ENCODE data around the gene TRIP13.

Gene TRIP13

GRCh38 chr5:956941-957747 lies 64.5 kb downstream of the TRIP13 start:
- no peak for FAIRE-seq

DNA sequence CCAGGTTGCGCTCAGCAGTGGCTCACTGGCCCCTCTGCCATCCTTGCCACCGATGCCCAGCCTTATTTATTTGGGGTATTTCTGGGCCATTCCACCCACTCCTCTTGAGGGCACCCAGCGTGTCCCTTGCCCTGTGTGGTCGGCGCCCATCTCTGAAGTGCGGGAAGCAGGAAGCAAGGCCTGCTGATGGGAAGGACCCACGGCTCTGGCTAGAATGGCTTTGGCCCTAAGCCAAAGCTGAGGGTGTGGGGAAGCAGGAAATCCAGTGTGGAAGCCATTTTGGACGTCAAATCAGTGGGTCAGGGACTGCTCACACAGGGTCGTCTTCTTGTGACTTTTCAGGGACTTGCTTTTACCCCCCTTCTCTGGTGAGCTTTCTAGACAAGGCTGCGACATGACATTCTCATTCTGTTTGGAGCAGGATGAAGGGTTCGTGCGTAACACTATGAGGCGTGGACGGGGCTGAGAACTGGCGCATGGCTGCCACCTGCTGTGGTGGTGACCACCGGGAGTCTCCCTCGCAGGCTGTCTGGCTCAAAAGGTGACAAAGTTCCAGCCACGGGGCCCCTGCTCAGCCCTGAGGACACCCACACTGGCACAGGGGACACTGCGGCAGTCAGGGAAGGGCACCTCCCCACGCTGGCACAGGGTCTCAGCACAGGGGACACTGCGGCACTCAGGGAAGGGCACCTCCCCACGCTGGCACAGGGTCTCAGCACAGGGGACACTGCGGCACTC lies 65.2 kb downstream of the TRIP13 start:
- no peak for FAIRE-seq

GRCh38 chr5:958701-959571 lies 66.3 kb downstream of the TRIP13 start:
- FAIRE-seq: no peak

GRCh38 chr5:959581-960531 lies 67.2 kb downstream of the TRIP13 start:
- FAIRE-seq: no peak

GRCh38 chr5:960551-960950 lies 67.9 kb downstream of the TRIP13 start:
- FAIRE-seq: no peak

DNA sequence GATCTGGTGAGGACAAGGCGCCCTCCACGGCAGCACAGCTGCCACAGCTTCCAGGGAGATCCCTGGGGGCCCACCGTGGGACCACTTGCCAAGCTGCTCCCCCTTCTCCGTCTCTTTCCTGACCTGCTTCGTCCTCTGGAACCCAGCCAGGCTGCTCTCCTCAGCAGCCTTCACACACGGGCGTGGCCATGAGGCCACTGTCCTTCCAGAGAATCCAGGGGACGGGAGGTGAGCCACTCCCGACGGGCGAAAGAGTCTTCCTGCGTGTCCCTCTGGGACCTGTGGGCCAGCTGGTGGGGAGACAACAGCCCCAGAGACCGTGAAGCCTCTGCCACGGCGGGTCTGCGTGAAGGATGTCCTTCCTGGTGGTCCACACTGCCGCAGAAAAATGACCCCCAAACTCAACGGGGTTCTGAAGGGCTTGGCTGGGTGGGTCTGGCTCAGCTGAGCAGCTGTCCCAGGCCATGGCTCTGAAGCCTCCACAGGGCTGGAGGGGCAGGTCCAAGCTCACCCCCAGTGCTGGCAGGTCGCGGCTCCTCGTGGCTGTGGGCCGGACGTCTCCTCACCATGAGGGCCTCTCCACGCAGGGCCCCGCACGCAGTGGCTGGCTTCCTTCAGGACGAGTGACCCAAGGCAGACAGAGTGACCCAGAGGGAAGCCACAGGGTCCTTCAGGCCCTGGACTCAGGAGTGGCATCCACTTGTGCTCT lies 68.5 kb downstream of the TRIP13 start:
- FAIRE-seq: no peak

- FAIRE-seq: no peak
These were observed 69.1 kb downstream of the TRIP13 start for GRCh38 chr5:961711-962240.

DNA sequence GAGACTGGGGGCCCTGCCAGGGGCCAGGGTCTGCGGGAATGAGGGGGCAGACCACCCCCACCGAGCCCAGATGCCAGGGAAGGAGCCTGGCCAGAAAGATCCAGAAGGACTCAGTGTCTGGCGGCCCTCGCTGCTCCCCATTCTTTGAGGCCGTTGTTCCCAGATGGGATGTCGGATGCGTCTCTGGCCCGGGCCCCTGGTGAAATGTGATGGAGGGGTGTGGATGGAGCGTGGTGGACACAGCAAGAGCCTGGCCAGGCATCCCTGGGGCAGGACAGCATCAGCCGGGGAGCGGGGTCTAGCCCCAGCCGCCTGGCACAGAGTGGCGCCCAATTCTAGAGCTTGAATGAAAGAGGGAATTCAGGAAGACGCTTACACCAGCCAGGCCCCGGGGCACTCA lies 69.7 kb downstream of the TRIP13 start:
- FAIRE-seq: no peak

- FAIRE-seq: no peak
These were observed 70.1 kb downstream of the TRIP13 start for GRCh38 chr5:962801-963200.

- no peak for FAIRE-seq
These were observed 70.6 kb downstream of the TRIP13 start for GRCh38 chr5:963310-963672.

DNA sequence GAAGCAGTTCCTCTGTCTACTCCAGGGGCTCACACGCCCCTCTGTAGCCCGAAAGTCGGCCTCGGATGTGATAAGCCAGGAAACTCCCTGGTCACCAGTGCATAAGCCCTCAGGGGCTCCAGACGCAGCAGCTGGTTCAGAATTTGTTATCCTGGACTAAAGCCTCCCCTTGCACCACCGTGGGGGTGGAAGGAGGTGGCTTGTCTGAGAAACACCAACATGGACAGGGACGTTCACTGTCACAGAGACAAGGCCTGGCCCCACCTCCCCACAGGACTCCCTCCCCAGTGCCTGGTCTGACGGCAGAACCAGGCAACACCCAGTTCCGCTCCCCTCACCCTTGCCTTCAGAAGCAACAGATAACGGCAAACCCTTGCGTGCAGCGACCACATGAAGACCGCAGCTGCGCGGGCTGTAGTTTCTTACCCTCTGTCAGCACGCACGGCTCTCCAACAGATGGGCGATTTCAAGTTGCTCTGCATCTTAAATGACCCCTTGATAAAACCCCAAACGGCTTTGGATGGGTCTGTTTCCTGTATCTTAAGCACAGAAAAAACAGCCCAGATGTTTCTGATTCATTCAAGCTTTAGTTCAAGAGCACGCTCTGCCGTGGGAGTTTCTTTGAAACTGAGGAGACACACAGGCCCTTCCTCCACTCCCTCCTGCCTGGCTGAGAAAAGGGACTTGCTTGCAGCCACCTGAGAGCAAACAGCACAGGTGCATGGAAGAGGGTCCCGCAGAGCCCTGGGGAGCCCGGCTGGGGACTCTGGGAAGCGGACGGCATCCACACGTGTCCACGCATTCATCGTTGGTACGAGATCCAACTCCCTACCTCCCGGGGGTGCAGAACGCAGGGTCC lies 71.2 kb downstream of the TRIP13 start:
- no peak for FAIRE-seq

GRCh38 chr5:964821-965220 lies 72.1 kb downstream of the TRIP13 start:
- FAIRE-seq: no peak

DNA sequence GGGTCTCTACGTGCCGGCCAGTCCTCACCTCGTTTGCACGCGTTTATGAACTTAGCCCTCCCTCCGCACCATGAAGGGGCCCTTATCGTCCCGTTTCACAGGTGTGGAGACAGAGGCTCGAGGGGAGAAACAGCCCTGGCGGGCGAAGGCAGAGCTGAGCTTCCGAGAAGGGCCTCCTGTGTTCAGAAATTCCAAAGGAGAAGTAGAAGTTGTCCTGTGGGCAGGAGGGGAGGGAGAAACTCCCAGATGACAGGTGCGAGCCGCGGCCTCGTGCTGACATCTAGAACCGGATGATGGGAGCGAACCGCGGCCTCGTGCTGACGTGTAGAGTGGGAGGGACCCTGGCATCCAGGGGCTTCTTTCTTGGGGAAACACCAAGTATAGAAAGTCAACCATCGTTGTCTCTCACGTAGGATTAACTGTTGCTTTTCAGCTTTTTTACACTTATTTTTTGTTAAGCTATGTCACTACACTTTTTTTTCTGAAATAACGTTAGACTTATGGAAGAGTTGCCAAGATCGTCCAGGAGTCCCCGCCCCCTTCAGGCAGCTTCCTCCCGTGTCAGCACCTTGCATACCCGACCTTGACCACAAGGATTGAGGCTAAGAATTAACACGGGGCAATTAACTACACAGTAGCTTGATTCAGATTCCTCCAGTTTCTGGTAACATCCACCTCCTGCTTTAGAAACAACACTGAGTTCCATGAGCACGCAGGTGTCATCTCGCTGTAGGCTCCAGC lies 73.1 kb downstream of the TRIP13 start:
- FAIRE-seq: no peak

DNA sequence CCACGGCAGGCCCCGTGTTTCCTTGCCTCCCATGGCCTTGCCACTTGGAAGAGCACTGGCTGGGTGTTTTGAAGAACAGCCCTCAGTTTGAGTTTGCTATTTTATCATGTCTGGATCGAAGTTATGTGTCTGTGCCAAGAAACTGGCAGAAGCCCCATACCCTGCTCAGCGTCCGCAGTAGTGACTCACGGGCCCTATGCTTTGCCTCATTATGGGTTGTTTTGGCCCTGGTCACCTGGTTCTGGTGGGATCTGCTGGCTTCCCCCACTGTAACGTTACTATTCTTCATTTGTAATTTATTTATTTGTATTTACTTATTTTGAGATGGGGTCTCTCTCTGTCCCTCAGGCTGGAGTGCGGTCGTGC lies 73.6 kb downstream of the TRIP13 start:
- no peak for FAIRE-seq

- FAIRE-seq: no peak
These were observed 74.3 kb downstream of the TRIP13 start for GRCh38 chr5:966941-967340.

All from A204.1 (cell line).